ENCODE data around the gene CLDN7.

The CLDN7 gene

GRCh38 chr17:7281953-7282751, 19.9 kb upstream of the CLDN7 start:
- peak overlapping the region; percentile 35 for H2AK5ac ChIP-seq (ENCODE audit: low read depth, low read length)
- DNase-seq (ENCODE audit: low spot score): no peak
- peaks cover 3% of the 10 kb centered on the region for H3K79me1 ChIP-seq (ENCODE audit: low read depth, low read length)
- peak overlapping the region; percentile 95 for H2AFZ ChIP-seq (ENCODE audit: low read length)
- H3K27ac ChIP-seq (replicated peaks; ENCODE audit: low read length): no peak overlapping the region
- no peak overlapping the region for H4K8ac ChIP-seq (ENCODE audit: low read depth, low read length)
- WGBS, 2 donors (ENCODE audit: extremely low coverage in 2 of 2, insufficient read length in 2 of 2, insufficient replicate concordance in 1 of 2): no CpG with 5 or more reads among the region's 43 CpGs
- H3K36me3 ChIP-seq (replicated peaks in 1 of 2; ENCODE audit: control insufficient read depth in 2 of 2, insufficient read depth in 2 of 2, low read length in 2 of 2): peaks cover 2 to 7% of the 10 kb centered on the region in 2 donors
- H3K4me3 ChIP-seq (ENCODE audit: low read length in 2 of 2): peak overlapping the region; percentile 68 to 85
- H3K27me3 ChIP-seq (ENCODE audit: control insufficient read depth in 3 of 3, insufficient read depth in 3 of 3, low read depth in 1 of 3, low read length in 3 of 3): peaks cover 0 to 18% (median 9%) of the 10 kb centered on the region in 3 experiments
- peak overlapping the region; percentile 93 for H3K18ac ChIP-seq (ENCODE audit: low read length)
- H4K91ac ChIP-seq (ENCODE audit: low read depth, low read length, poor library complexity): no peak overlapping the region
- no peaks in the 10 kb centered on the region for H3K9me3 ChIP-seq (replicated peaks in 1 of 2; ENCODE audit: control insufficient read depth in 2 of 2, insufficient read depth in 1 of 2, low read depth in 1 of 2, low read length in 2 of 2)
- H3K4me1 ChIP-seq (ENCODE audit: control insufficient read depth in 2 of 2, insufficient read depth in 1 of 2, low read depth in 1 of 2, low read length in 2 of 2): peaks cover 9 to 16% of the 10 kb centered on the region in 2 donors
- peak overlapping the region; percentile 62 for H2BK5ac ChIP-seq (ENCODE audit: low read length)
- H3K9ac ChIP-seq (ENCODE audit: low read depth, low read length, poor library complexity): peak overlapping the region; percentile 87
- H3K4ac ChIP-seq (ENCODE audit: low read length): no peak overlapping the region
- H3K14ac ChIP-seq (ENCODE audit: low read length): peak overlapping the region; percentile 56
- H3K4me2 ChIP-seq (ENCODE audit: insufficient read depth, low read length, poor library complexity, severe bottlenecking): peak overlapping the region; percentile 89
- peak overlapping the region; percentile 65 for H2BK12ac ChIP-seq (ENCODE audit: low read length)
- H2BK15ac ChIP-seq (ENCODE audit: low read length): peak overlapping the region; percentile 95
- H3K23ac ChIP-seq (ENCODE audit: low read depth, low read length, poor library complexity): no peak overlapping the region
- no peak overlapping the region for H2BK120ac ChIP-seq (ENCODE audit: low read depth, low read length)

GRCh38 chr17:7281074-7281952, 19.0 kb upstream of the CLDN7 start, which contains the start of gene SLC2A4:
SLC2A4 (plus strand) TSS chr17:7281718; CDS start chr17:7281935, 217 bp downstream.
- Histone ChIP-seq H3K9me3 (replicated peaks in 1 of 2; ENCODE audit: control insufficient read depth in 2 of 2, insufficient read depth in 1 of 2, low read depth in 1 of 2, low read length in 2 of 2) (no peaks in the 10 kb centered on the region), H2BK15ac (ENCODE audit: low read length) (peak within 1 kb of the TSS; percentile 95), H3K36me3 (replicated peaks in 1 of 2; ENCODE audit: control insufficient read depth in 2 of 2, insufficient read depth in 2 of 2, low read length in 2 of 2) (peaks cover 2 to 7% of the 10 kb centered on the region in 2 donors), H3K79me1 (ENCODE audit: low read depth, low read length) (peaks cover 3% of the 10 kb centered on the region), H3K9ac (ENCODE audit: low read depth, low read length, poor library complexity) (peak within 1 kb of the TSS; percentile 87), H3K18ac (ENCODE audit: low read length) (peak within 1 kb of the TSS; percentile 93), H2AFZ (ENCODE audit: low read length) (peak within 1 kb of the TSS; percentile 95), H2AK5ac (ENCODE audit: low read depth, low read length) (peak within 1 kb of the TSS; percentile 35), H3K4me1 (ENCODE audit: control insufficient read depth in 2 of 2, insufficient read depth in 1 of 2, low read depth in 1 of 2, low read length in 2 of 2) (peaks cover 9 to 16% of the 10 kb centered on the region in 2 donors), H4K91ac (ENCODE audit: low read depth, low read length, poor library complexity) (no peak within 1 kb of the TSS), H2BK12ac (ENCODE audit: low read length) (peak within 1 kb of the TSS; percentile 65), H3K4me3 (ENCODE audit: low read length in 2 of 2) (peak within 1 kb of the TSS; percentile 68 to 85), H4K8ac (ENCODE audit: low read depth, low read length) (no peak within 1 kb of the TSS), H2BK5ac (ENCODE audit: low read length) (peak within 1 kb of the TSS; percentile 62), H3K14ac (ENCODE audit: low read length) (peak within 1 kb of the TSS; percentile 56), H3K27me3 (ENCODE audit: control insufficient read depth in 3 of 3, insufficient read depth in 3 of 3, low read depth in 1 of 3, low read length in 3 of 3) (peaks cover 0 to 18% (median 9%) of the 10 kb centered on the region in 3 experiments), H2BK120ac (ENCODE audit: low read depth, low read length) (no peak within 1 kb of the TSS), H3K4me2 (ENCODE audit: insufficient read depth, low read length, poor library complexity, severe bottlenecking) (peak within 1 kb of the TSS; percentile 94), H3K23ac (ENCODE audit: low read depth, low read length, poor library complexity) (peak within 1 kb of the TSS; percentile 6), H3K4ac (ENCODE audit: low read length) (no peak within 1 kb of the TSS), H3K27ac (replicated peaks; ENCODE audit: low read length) (peak within 1 kb of the TSS; percentile 41)
- DNase-seq (ENCODE audit: low spot score): peak; percentile 99
- no CpG with 5 or more reads among the region's 71 CpGs for WGBS, 2 donors (ENCODE audit: extremely low coverage in 2 of 2, insufficient read length in 2 of 2, insufficient replicate concordance in 1 of 2)

DNA sequence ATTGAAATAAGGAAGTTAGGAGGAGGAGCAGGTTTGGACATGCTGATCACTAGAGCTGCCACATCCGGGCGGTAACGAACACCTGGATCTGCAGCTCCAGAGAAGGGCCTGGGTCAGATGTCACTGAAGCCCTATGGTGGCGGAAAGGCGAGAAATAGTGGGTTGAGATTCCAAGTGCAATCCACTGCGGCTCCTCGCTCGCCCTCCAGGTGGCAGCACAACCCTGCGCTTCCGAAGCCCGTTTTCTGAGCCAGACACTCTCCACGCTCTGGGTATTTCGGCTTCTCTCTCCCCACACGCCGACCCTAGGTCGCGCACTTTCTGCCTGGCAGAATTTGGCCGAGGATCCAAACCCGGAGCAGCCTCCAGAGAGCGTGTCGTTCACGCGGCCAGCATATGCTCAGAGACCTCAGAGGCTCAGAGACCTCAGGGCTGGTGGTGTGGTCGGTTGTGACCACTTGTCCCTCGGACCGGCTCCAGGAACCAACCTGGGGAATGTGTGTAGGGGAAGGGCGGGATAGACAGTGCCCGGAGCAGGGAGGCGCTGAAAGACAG, 18.3 kb upstream of the CLDN7 start:
- Histone ChIP-seq H2AK5ac (ENCODE audit: low read depth, low read length) (no peak overlapping the region), H3K27ac (replicated peaks; ENCODE audit: low read length) (no peak overlapping the region)

More for the DNA sequence above, 18.3 kb upstream of the CLDN7 start:
- H2BK15ac ChIP-seq (ENCODE audit: low read length): no peak overlapping the region
- H3K36me3 ChIP-seq (replicated peaks in 1 of 2; ENCODE audit: control insufficient read depth in 2 of 2, insufficient read depth in 2 of 2, low read length in 2 of 2): peaks cover 2% of the 10 kb centered on the region in 2 donors
- H3K9me3 ChIP-seq (replicated peaks in 1 of 2; ENCODE audit: control insufficient read depth in 2 of 2, insufficient read depth in 1 of 2, low read depth in 1 of 2, low read length in 2 of 2): no peaks in the 10 kb centered on the region
- no peak overlapping the region for H2BK5ac ChIP-seq (ENCODE audit: low read length)
- H4K8ac ChIP-seq (ENCODE audit: low read depth, low read length): no peak overlapping the region
- H3K9ac ChIP-seq (ENCODE audit: low read depth, low read length, poor library complexity): no peak overlapping the region
- H2AFZ ChIP-seq (ENCODE audit: low read length): peak overlapping the region; percentile 95
- no peak overlapping the region for H2BK12ac ChIP-seq (ENCODE audit: low read length)
- no peak overlapping the region for H3K14ac ChIP-seq (ENCODE audit: low read length)
- no peak overlapping the region for H2BK120ac ChIP-seq (ENCODE audit: low read depth, low read length)
- peak overlapping the region; percentile 94 for H3K4me2 ChIP-seq (ENCODE audit: insufficient read depth, low read length, poor library complexity, severe bottlenecking)
- peak overlapping the region; percentile 6 for H3K23ac ChIP-seq (ENCODE audit: low read depth, low read length, poor library complexity)
- peaks cover 0 to 18% (median 9%) of the 10 kb centered on the region in 3 experiments for H3K27me3 ChIP-seq (ENCODE audit: control insufficient read depth in 3 of 3, insufficient read depth in 3 of 3, low read depth in 1 of 3, low read length in 3 of 3)
- peaks cover 3% of the 10 kb centered on the region for H3K79me1 ChIP-seq (ENCODE audit: low read depth, low read length)
- peak overlapping the region; percentile 52 to 68 for H3K4me3 ChIP-seq (ENCODE audit: low read length in 2 of 2)
- H3K4me1 ChIP-seq (ENCODE audit: control insufficient read depth in 2 of 2, insufficient read depth in 1 of 2, low read depth in 1 of 2, low read length in 2 of 2): peaks cover 9 to 16% of the 10 kb centered on the region in 2 donors
- H3K18ac ChIP-seq (ENCODE audit: low read length): peak overlapping the region; percentile 83
- WGBS, 2 donors (ENCODE audit: extremely low coverage in 2 of 2, insufficient read length in 2 of 2, insufficient replicate concordance in 1 of 2): no CpG with 5 or more reads among the region's 29 CpGs
- peak; percentile 91 for DNase-seq (ENCODE audit: low spot score)
- H4K91ac ChIP-seq (ENCODE audit: low read depth, low read length, poor library complexity): no peak overlapping the region
- no peak overlapping the region for H3K4ac ChIP-seq (ENCODE audit: low read length)
